ENCODE measurements around the gene CDC37.

DNA sequence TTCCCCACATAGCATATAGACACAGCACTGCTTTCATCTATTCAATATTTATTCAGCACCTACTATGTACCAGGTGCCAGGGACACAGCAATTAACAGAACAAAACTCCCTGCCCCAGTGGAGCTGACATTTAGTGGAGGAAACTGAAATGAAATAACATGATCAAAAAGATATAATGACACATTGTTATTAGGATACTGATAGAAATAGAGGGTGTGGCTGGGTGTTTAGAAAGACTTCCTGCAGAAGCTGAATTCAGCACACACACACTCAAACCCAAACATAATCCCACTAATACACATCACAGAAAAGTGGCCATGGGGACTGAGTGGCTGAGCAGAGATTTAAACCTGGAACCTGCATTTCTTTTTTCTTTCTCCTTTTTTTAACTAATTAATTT lies 3.8 kb upstream of the CDC37 start:
- TF ChIP-seq, protein P1, sequence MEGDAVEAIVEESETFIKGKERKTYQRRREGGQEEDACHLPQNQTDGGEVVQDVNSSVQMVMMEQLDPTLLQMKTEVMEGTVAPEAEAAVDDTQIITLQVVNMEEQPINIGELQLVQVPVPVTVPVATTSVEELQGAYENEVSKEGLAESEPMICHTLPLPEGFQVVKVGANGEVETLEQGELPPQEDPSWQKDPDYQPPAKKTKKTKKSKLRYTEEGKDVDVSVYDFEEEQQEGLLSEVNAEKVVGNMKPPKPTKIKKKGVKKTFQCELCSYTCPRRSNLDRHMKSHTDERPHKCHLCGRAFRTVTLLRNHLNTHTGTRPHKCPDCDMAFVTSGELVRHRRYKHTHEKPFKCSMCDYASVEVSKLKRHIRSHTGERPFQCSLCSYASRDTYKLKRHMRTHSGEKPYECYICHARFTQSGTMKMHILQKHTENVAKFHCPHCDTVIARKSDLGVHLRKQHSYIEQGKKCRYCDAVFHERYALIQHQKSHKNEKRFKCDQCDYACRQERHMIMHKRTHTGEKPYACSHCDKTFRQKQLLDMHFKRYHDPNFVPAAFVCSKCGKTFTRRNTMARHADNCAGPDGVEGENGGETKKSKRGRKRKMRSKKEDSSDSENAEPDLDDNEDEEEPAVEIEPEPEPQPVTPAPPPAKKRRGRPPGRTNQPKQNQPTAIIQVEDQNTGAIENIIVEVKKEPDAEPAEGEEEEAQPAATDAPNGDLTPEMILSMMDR (IDR thresholded peaks at IDR 0.05 in 2 of 3, conservative IDR thresholded peaks at IDR 0.05 in 1 of 3; ENCODE audit: borderline replicate concordance in 1 of 3, insufficient read depth in 1 of 3, low read depth in 2 of 3, low read length in 2 of 3) = no peak
- TF ChIP-seq POLR2A (IDR thresholded peaks at IDR 0.05; ENCODE audit: borderline replicate concordance, extremely low read depth, insufficient read depth, insufficient read length) (no peak), EZH2phosphoT487 (IDR thresholded peaks at IDR 0.05; ENCODE audit: borderline replicate concordance) (no peak), RAD21 (IDR thresholded peaks at IDR 0.05; ENCODE audit: low read depth) (no peak), EZH2 (IDR thresholded peaks at IDR 0.05) (no peak), JUND (IDR thresholded peaks at IDR 0.05) (no peak), ZNF274 (IDR thresholded peaks at IDR 0.05; ENCODE audit: low read depth, low read length) (no peak), SP1 (IDR thresholded peaks at IDR 0.05; ENCODE audit: low read depth) (no peak), CEBPB (IDR thresholded peaks at IDR 0.05; ENCODE audit: low read depth) (no peak), ZFX (IDR thresholded peaks at IDR 0.05) (no peak), SRF (IDR thresholded peaks at IDR 0.05; ENCODE audit: low read depth) (no peak)
- TF ChIP-seq, protein P2, sequence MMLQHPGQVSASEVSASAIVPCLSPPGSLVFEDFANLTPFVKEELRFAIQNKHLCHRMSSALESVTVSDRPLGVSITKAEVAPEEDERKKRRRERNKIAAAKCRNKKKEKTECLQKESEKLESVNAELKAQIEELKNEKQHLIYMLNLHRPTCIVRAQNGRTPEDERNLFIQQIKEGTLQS (IDR thresholded peaks at IDR 0.05) = no peak
- TF ChIP-seq, protein P3, sequence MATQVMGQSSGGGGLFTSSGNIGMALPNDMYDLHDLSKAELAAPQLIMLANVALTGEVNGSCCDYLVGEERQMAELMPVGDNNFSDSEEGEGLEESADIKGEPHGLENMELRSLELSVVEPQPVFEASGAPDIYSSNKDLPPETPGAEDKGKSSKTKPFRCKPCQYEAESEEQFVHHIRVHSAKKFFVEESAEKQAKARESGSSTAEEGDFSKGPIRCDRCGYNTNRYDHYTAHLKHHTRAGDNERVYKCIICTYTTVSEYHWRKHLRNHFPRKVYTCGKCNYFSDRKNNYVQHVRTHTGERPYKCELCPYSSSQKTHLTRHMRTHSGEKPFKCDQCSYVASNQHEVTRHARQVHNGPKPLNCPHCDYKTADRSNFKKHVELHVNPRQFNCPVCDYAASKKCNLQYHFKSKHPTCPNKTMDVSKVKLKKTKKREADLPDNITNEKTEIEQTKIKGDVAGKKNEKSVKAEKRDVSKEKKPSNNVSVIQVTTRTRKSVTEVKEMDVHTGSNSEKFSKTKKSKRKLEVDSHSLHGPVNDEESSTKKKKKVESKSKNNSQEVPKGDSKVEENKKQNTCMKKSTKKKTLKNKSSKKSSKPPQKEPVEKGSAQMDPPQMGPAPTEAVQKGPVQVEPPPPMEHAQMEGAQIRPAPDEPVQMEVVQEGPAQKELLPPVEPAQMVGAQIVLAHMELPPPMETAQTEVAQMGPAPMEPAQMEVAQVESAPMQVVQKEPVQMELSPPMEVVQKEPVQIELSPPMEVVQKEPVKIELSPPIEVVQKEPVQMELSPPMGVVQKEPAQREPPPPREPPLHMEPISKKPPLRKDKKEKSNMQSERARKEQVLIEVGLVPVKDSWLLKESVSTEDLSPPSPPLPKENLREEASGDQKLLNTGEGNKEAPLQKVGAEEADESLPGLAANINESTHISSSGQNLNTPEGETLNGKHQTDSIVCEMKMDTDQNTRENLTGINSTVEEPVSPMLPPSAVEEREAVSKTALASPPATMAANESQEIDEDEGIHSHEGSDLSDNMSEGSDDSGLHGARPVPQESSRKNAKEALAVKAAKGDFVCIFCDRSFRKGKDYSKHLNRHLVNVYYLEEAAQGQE (IDR thresholded peaks at IDR 0.05; ENCODE audit: low read depth) = no peak
